Trophoblast cell (in vitro differentiated cells and primary cell): Measurements from ENCODE around the gene TBL1X.

Experiments
- DNase-seq, 2 donors: peaks; one replicate each; pipeline ENCODE4 v3.0.0-alpha.2; 2016
- H2AFZ ChIP-seq: 2 replicates; pipeline ENCODE4 v1.6.1; 2013; ENCODE audit warnings: low read length, moderate library complexity, mild to moderate bottlenecking; ENCODE audit not compliant: insufficient read depth, poor library complexity
- H2AK5ac ChIP-seq: 2 replicates; pipeline ENCODE4 v1.6.1; 2013; ENCODE audit warnings: mild to moderate bottlenecking, low read length
- H2BK120ac ChIP-seq: 2 replicates; pipeline ENCODE4 v1.6.1; 2013; ENCODE audit warnings: low read length, mild to moderate bottlenecking, moderate library complexity; ENCODE audit not compliant: insufficient read depth, poor library complexity
- H2BK12ac ChIP-seq: 2 replicates; pipeline ENCODE4 v1.6.1; 2013; ENCODE audit warnings: mild to moderate bottlenecking, low read length, moderate library complexity
- H2BK5ac ChIP-seq: 2 replicates; pipeline ENCODE4 v1.6.1; 2013; ENCODE audit warnings: low read length, low read depth, moderate library complexity, mild to moderate bottlenecking; ENCODE audit not compliant: poor library complexity
- H3K14ac ChIP-seq: 2 replicates; pipeline ENCODE4 v1.6.1; 2013; ENCODE audit warnings: mild to moderate bottlenecking, low read length
- H3K18ac ChIP-seq: 2 replicates; pipeline ENCODE4 v1.6.1; 2013; ENCODE audit warnings: mild to moderate bottlenecking, low read length
- H3K23ac ChIP-seq: 2 replicates; pipeline ENCODE4 v1.6.1; 2013; ENCODE audit warnings: low read length
- H3K27ac ChIP-seq: 2 replicates; pipeline ENCODE4 v1.5.1; 2013; ENCODE audit warnings: low read depth, mild to moderate bottlenecking, inconsistent platforms, low read length, moderate library complexity
- H3K27me3 ChIP-seq: 2 replicates; pipeline ENCODE4 v1.6.1; 2013; ENCODE audit warnings: inconsistent platforms, mild to moderate bottlenecking, low read length, moderate library complexity; ENCODE audit not compliant: insufficient read depth
- H3K36me3 ChIP-seq, 2 experiments: 1 replicate in 1 of 2; 2 replicates in 1 of 2; pipeline ENCODE4 v1.6.1; 2013; ENCODE audit warnings: low read length in 2 of 2, mild to moderate bottlenecking in 2 of 2, moderate library complexity in 1 of 2; ENCODE audit not compliant: insufficient read depth in 2 of 2, control insufficient read depth in 1 of 2
- H3K4ac ChIP-seq: 2 replicates; pipeline ENCODE4 v1.6.1; 2013; ENCODE audit warnings: low read depth, mild to moderate bottlenecking, low read length, moderate library complexity
- H3K4me1 ChIP-seq, 2 experiments: 1 replicate in 1 of 2; 2 replicates in 1 of 2; pipeline ENCODE4 v1.6.1; 2013; ENCODE audit warnings: low read length in 2 of 2, mild to moderate bottlenecking in 2 of 2, moderate library complexity in 1 of 2; ENCODE audit not compliant: insufficient read depth in 2 of 2, control insufficient read depth in 1 of 2
- H3K4me2 ChIP-seq: 2 replicates; pipeline ENCODE4 v1.6.1; 2013; ENCODE audit warnings: inconsistent platforms, mild to moderate bottlenecking, low read length, moderate library complexity
- H3K4me3 ChIP-seq: 2 replicates; pipeline ENCODE4 v1.5.1; 2013; ENCODE audit warnings: mild to moderate bottlenecking, low read depth, low read length, inconsistent platforms
- H3K79me1 ChIP-seq: one replicate; pipeline ENCODE4 v1.6.1; 2013; ENCODE audit warnings: low read length
- H3K79me2 ChIP-seq: 2 replicates; pipeline ENCODE4 v1.6.1; 2013; ENCODE audit warnings: low read length, mild to moderate bottlenecking; ENCODE audit not compliant: control insufficient read depth, insufficient read depth, poor library complexity
- H3K9ac ChIP-seq: 2 replicates; pipeline ENCODE4 v1.6.1; 2013; ENCODE audit warnings: mild to moderate bottlenecking, low read length
- H3K9me3 ChIP-seq: 2 replicates; pipeline ENCODE4 v1.6.1; 2013; ENCODE audit warnings: low read depth, mild to moderate bottlenecking, control low read depth, inconsistent platforms, low read length; ENCODE audit not compliant: insufficient read depth
- H4K12ac ChIP-seq: 2 replicates; pipeline ENCODE4 v1.6.1; 2013; ENCODE audit warnings: low read depth, mild to moderate bottlenecking, low read length, moderate library complexity
- H4K8ac ChIP-seq: 2 replicates; pipeline ENCODE4 v1.6.1; 2013; ENCODE audit warnings: low read depth, mild to moderate bottlenecking, low read length, moderate library complexity
- H4K91ac ChIP-seq: one replicate; pipeline ENCODE4 v1.6.1; 2013; ENCODE audit warnings: low read depth, mild to moderate bottlenecking, low read length, moderate library complexity
- WGBS: extraction: QIAGEN DNeasy Blood & Tissue Kit; methylation state at CpG from one replicate; pipeline ENCODE4 v1.1.7; 2013; ENCODE audit warnings: missing lambda C conversion rate; ENCODE audit not compliant: insufficient read length, insufficient coverage; ENCODE audit errors: extremely low coverage; 5-methylcytosine and 5-hydroxymethylcytosine counted together

Gene TBL1X

DNA sequence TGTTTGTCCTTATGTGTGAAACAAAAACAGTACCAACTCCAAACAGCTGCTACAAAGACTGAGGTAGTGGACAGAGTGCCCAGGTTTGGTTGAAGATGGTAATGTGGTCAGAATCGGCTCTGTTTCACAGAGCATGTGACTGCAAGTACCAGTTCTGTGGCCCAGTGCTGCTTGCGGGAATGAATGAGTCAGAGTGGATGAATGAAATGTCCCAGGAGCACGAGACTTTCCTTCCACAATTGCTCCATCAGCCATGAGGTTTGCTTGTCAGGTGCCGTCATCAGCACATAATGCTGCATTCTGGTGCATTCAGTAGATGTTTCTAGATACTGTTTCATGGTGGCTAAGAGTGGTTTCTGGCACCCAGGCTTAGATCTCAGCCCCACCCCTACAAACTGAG lies 216.6 kb downstream of the TBL1X start:
- Histone ChIP-seq H3K4me1 (no peaks in the 10 kb centered on the region), H2AK5ac (no peak overlapping the region), H3K4me3 (no peak overlapping the region), H3K23ac (no peak overlapping the region), H3K18ac (no peak overlapping the region), H3K79me1 (no peaks in the 10 kb centered on the region), H2BK120ac (no peak overlapping the region), H3K79me2 (no peaks in the 10 kb centered on the region), H3K9me3 (no peaks in the 10 kb centered on the region), H2AFZ (no peak overlapping the region), H3K4me2 (no peak overlapping the region), H2BK5ac (no peak overlapping the region), H3K27ac (no peak overlapping the region), H3K4ac (no peak overlapping the region), H3K36me3 (peaks cover 5 to 8% of the 10 kb centered on the region in 2 experiments), H4K12ac (no peak overlapping the region), H3K14ac (no peak overlapping the region), H4K91ac (no peak overlapping the region), H3K27me3 (no peaks in the 10 kb centered on the region), H3K9ac (no peak overlapping the region), H4K8ac (no peak overlapping the region), H2BK12ac (no peak overlapping the region)
- WGBS = no CpG with 5 or more reads among the region's 4 CpGs
- DNase-seq = peak; percentile 44 to 72

DNA sequence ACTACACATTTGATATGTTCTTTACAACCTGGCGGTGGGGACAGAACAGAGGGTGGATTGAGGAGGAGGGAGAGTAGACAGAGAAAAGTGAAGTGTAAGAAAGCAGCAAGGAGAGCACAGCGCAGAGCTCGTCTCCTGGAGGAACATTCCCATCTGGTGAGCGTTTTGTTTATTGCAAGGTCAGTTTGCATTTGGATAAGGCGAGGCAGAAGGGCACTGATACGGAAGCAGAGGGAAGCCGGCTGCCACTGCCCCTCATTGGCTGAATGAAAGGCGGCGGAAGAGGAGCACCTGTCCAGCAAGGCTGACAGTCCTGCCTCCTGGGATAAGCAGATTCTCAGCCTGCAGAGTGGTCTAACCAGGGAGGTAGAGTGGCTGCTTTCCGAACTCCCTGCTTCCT lies 217.6 kb downstream of the TBL1X start:
- H3K4me1 ChIP-seq = no peaks in the 10 kb centered on the region
- H4K91ac ChIP-seq = no peak overlapping the region
- no peak overlapping the region for H3K18ac ChIP-seq
- H3K27me3 ChIP-seq = no peaks in the 10 kb centered on the region
- H4K12ac ChIP-seq = no peak overlapping the region
- no peak overlapping the region for H3K4me3 ChIP-seq
- H2BK120ac ChIP-seq = no peak overlapping the region
- H3K79me2 ChIP-seq = no peaks in the 10 kb centered on the region
- H2BK5ac ChIP-seq = no peak overlapping the region
- no peak overlapping the region for H4K8ac ChIP-seq
- no peak overlapping the region for H3K14ac ChIP-seq
- H3K9ac ChIP-seq = no peak overlapping the region
- H3K36me3 ChIP-seq = peaks cover 5 to 8% of the 10 kb centered on the region in 2 experiments
- H3K4me2 ChIP-seq = no peak overlapping the region
- peak; percentile 1 to 29 for DNase-seq
- no peak overlapping the region for H3K23ac ChIP-seq
- no peak overlapping the region for H2AFZ ChIP-seq
- H3K79me1 ChIP-seq = no peaks in the 10 kb centered on the region
- H2AK5ac ChIP-seq = no peak overlapping the region
- WGBS = no CpG with 5 or more reads among the region's 10 CpGs
- H3K27ac ChIP-seq = no peak overlapping the region
- H3K9me3 ChIP-seq = no peaks in the 10 kb centered on the region
- no peak overlapping the region for H3K4ac ChIP-seq
- H2BK12ac ChIP-seq = no peak overlapping the region

DNA sequence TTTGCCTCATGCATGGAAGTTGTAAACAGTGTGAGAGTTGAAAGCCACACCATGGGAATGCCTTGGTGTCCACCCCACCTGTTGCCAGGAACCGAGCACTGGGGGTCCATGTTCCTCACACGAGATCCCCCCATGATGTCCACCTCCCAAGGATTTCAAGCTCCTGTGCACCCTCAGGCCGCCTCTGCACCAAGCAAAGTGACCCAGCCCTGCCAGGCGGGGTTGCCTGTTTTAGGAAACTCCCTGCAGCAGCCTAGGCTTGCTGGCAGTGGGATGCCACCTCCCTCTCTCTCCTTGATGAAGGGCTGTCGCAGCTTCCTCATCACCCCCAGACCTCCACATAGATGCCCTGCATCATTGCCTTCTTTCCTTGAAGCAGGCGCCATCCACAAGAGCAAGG lies 218.0 kb downstream of the TBL1X start:
- Histone ChIP-seq H3K18ac (no peak overlapping the region), H2AK5ac (no peak overlapping the region), H3K27ac (no peak overlapping the region), H3K79me1 (no peaks in the 10 kb centered on the region), H2BK120ac (no peak overlapping the region), H4K91ac (no peak overlapping the region), H3K9ac (no peak overlapping the region), H2BK5ac (no peak overlapping the region), H3K14ac (no peak overlapping the region), H3K36me3 (peaks cover 6 to 8% of the 10 kb centered on the region in 2 experiments), H4K12ac (no peak overlapping the region), H3K4me2 (no peak overlapping the region), H2AFZ (no peak overlapping the region), H3K4ac (no peak overlapping the region), H3K23ac (no peak overlapping the region), H3K79me2 (no peaks in the 10 kb centered on the region), H4K8ac (no peak overlapping the region), H3K4me3 (no peak overlapping the region), H3K9me3 (no peaks in the 10 kb centered on the region), H3K27me3 (no peaks in the 10 kb centered on the region), H3K4me1 (no peaks in the 10 kb centered on the region), H2BK12ac (no peak overlapping the region)
- no CpG with 5 or more reads among the region's 6 CpGs for WGBS
- DNase-seq = no peak

DNA sequence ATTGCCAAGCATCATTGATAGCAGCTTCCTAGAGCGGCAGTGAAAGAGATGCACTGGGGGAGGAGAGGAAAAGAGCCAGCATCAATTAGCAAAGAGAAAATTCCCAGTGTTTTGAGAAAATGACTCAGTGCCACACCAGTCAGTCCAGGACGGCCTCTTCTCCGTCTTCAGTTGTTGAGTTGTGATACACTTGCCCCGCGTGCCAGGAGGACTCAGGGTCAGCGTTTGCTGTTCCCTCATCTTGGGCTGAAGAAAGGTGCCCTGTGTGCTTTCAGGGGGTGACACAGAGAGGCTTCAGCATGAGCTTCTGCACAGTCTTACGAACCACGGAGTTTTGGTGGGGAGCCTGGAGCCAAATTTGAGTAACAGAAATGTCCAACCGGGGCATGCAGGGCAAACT lies 218.5 kb downstream of the TBL1X start:
- peaks cover 8 to 9% of the 10 kb centered on the region in 2 experiments for H3K36me3 ChIP-seq
- H3K79me1 ChIP-seq = no peaks in the 10 kb centered on the region
- no peak overlapping the region for H2AFZ ChIP-seq
- no peak overlapping the region for H3K14ac ChIP-seq
- no peak overlapping the region for H4K91ac ChIP-seq
- H3K9ac ChIP-seq = no peak overlapping the region
- H4K12ac ChIP-seq = no peak overlapping the region
- no peak overlapping the region for H2BK5ac ChIP-seq
- no peak for DNase-seq
- H2BK120ac ChIP-seq = no peak overlapping the region
- no CpG with 5 or more reads among the region's 9 CpGs for WGBS
- H3K18ac ChIP-seq = no peak overlapping the region
- H2AK5ac ChIP-seq = no peak overlapping the region
- no peaks in the 10 kb centered on the region for H3K9me3 ChIP-seq
- H3K27me3 ChIP-seq = no peaks in the 10 kb centered on the region
- no peak overlapping the region for H3K4ac ChIP-seq
- H3K4me2 ChIP-seq = no peak overlapping the region
- no peak overlapping the region for H4K8ac ChIP-seq
- H2BK12ac ChIP-seq = no peak overlapping the region
- no peak overlapping the region for H3K27ac ChIP-seq
- no peak overlapping the region for H3K4me3 ChIP-seq
- no peaks in the 10 kb centered on the region for H3K4me1 ChIP-seq
- no peak overlapping the region for H3K23ac ChIP-seq
- H3K79me2 ChIP-seq = no peaks in the 10 kb centered on the region
